A549 (cell line): ENCODE data around the gene PDP2. TPM values are rescaled to one million over a fixed set of nuclear protein-coding genes. Genes with fewer than 3 reads are reported as not detected.
A peak's percentile ranks its signal among the peaks of the same experiment; 100 is the strongest.

Source experiments
- ATAC-seq, 2 experiments: fragments of 200-7000 bp in 1 of 2; fragments of >200 bp in 1 of 2; cut with Nextera tagmentation in 1 of 2; cut with Tn5 transposase in 1 of 2; 3 replicates each; pipeline versions ENCODE4 v1.8.0 to v1.9.1; 2018 to 2020; ENCODE audit warnings: mild to moderate bottlenecking in 1 of 2, moderate library complexity in 1 of 2
- CTCF ChIA-PET: fragments of 300-600 bp; sonication (Branson Sonifier 250); formaldehyde crosslinking; extraction: SDS; loops from one replicate; lab custom pipeline; 2021; ENCODE audit warnings: antibody characterized with exemption, inconsistent platforms; lab: Yijun Ruan, JAX
- POLR2A ChIA-PET: fragments of 350-600 bp; formaldehyde crosslinking; extraction: SDS; loops from one replicate; lab custom pipeline; 2021; ENCODE audit warnings: antibody characterized with exemption, inconsistent platforms; lab: Yijun Ruan, JAX
- DNase-seq, 2 experiments: peaks; one replicate each; pipeline versions ENCODE4 v3.0.0 to v3.0.0-alpha.2; 2011 to 2016; ENCODE audit warnings: low read depth in 1 of 2, low spot score in 1 of 2
- FAIRE-seq: peaks from 2 replicates; lab custom pipeline; 2011; peaks lifted over from hg19 to GRCh38; lab: Jason Lieb, UNC
- H3K27ac ChIP-seq, 2 experiments: fragments of >200 bp; sonication (Bioruptor Twin); formaldehyde crosslinking; 3 replicates each; pipeline ENCODE4 v1.5.1; 2016 to 2017
- H3K4me1 ChIP-seq: fragments of >200 bp; sonication (Bioruptor Twin); formaldehyde crosslinking; 3 replicates; pipeline ENCODE4 v1.6.1; 2016
- H3K4me2 ChIP-seq: fragments of >200 bp; sonication (Bioruptor Twin); formaldehyde crosslinking; 3 replicates; pipeline ENCODE4 v1.6.1; 2016
- H3K4me3 ChIP-seq: fragments of >200 bp; sonication (Bioruptor Twin); formaldehyde crosslinking; 3 replicates; pipeline ENCODE4 v1.5.1; 2016
- H3K9me3 ChIP-seq: fragments of >200 bp; sonication (Bioruptor Twin); formaldehyde crosslinking; 3 replicates; pipeline ENCODE4 v1.6.1; 2016
- ATOH8 ChIP-seq: fragments of 250-450 bp; sonication (Bioruptor Pico); IDR thresholded peaks from 2 replicates; pipeline ENCODE4 v1.5.0; 2020; ENCODE audit warnings: low read depth, mild to moderate bottlenecking, moderate library complexity
- BHLHE40 ChIP-seq: IDR thresholded peaks from 2 replicates; pipeline ENCODE4 v1.6.1; 2012; ENCODE audit warnings: low read depth, low read length, inconsistent platforms
- CBX2 ChIP-seq: fragments of 200-600 bp; sonication (generic); IDR thresholded peaks from 2 replicates; pipeline ENCODE4 v1.6.1; 2016; ENCODE audit warnings: low read depth, mild to moderate bottlenecking, borderline replicate concordance
- CEBPB ChIP-seq, 2 experiments: fragments of >200 bp in 1 of 2; sonication (Bioruptor Twin) in 1 of 2; formaldehyde crosslinking in 1 of 2; IDR thresholded peaks; 2 replicates each; pipeline ENCODE4 v1.6.1; 2012 to 2016
- CHD2 ChIP-seq: fragments of 150-350 bp; IDR thresholded peaks from 2 replicates; pipeline ENCODE4 v1.6.1; 2014; ENCODE audit warnings: low read length; ENCODE audit not compliant: partially characterized antibody
- CHD4 ChIP-seq: fragments of 200-600 bp; sonication (generic); IDR thresholded peaks from 2 replicates; pipeline ENCODE4 v1.6.1; 2016; ENCODE audit warnings: antibody characterized with exemption, mild to moderate bottlenecking, borderline replicate concordance
- CTCF ChIP-seq: fragments of >200 bp; sonication (Bioruptor Twin); formaldehyde crosslinking; IDR thresholded peaks from 3 replicates; pipeline ENCODE4 v1.5.1; 2016
- EHF ChIP-seq: fragments of 250-450 bp; sonication (Bioruptor Pico); IDR thresholded peaks from 2 replicates; pipeline ENCODE4 v1.5.0; 2020; ENCODE audit warnings: mild to moderate bottlenecking
- ELK1 ChIP-seq: fragments of 150-350 bp; IDR thresholded peaks from 2 replicates; pipeline ENCODE4 v1.6.1; 2014; ENCODE audit warnings: low read depth, mild to moderate bottlenecking, low read length
- FOSL2 ChIP-seq, 2 experiments: fragments of 450-650 bp in 1 of 2; fragments of >200 bp in 1 of 2; sonication (Bioruptor Twin) in 1 of 2; formaldehyde crosslinking; IDR thresholded peaks; 2 replicates each; pipeline versions ENCODE4 v1.5.0 to v1.6.1; 2016 to 2020; ENCODE audit warnings: mild to moderate bottlenecking in 1 of 2, moderate library complexity in 1 of 2
- HES2 ChIP-seq: fragments of >200 bp; sonication (Bioruptor Twin); formaldehyde crosslinking; IDR thresholded peaks from 2 replicates; pipeline ENCODE4 v1.6.1; 2016
- HOXB5 ChIP-seq: fragments of 250-450 bp; sonication (Bioruptor Pico); IDR thresholded peaks from 2 replicates; pipeline ENCODE4 v1.5.0; 2020; ENCODE audit warnings: mild to moderate bottlenecking, moderate library complexity
- JUN ChIP-seq, 2 experiments: fragments of >200 bp; sonication (Bioruptor Twin); formaldehyde crosslinking; IDR thresholded peaks; 2 replicates in 1 of 2; 3 replicates in 1 of 2; pipeline ENCODE4 v1.6.1; 2016 to 2017
- KDM1A ChIP-seq: fragments of 200-600 bp; sonication (generic); IDR thresholded peaks from 2 replicates; pipeline ENCODE4 v1.6.1; 2016; ENCODE audit warnings: low read depth, mild to moderate bottlenecking
- KDM5A ChIP-seq: fragments of 200-600 bp; sonication (generic); IDR thresholded peaks from 2 replicates; pipeline ENCODE4 v1.6.1; 2016; ENCODE audit warnings: antibody characterized with exemption, mild to moderate bottlenecking
- MAZ ChIP-seq: fragments of 150-350 bp; IDR thresholded peaks from 2 replicates; pipeline ENCODE4 v1.6.1; 2014; ENCODE audit warnings: antibody characterized with exemption, low read depth, low read length, borderline replicate concordance
- MYC ChIP-seq: IDR thresholded peaks from 2 replicates; pipeline ENCODE4 v1.6.1; 2012; ENCODE audit warnings: mild to moderate bottlenecking, inconsistent platforms, low read length, improper control_type of control experiment, borderline replicate concordance
- NFE2L2 ChIP-seq: fragments of 150-350 bp; conservative IDR thresholded peaks from 2 replicates; pipeline ENCODE4 v1.6.1; 2014; ENCODE audit warnings: low read length
- NPAS2 ChIP-seq: fragments of 250-450 bp; sonication (Bioruptor Pico); IDR thresholded peaks from 2 replicates; pipeline ENCODE4 v1.8.0; 2022; ENCODE audit warnings: mild to moderate bottlenecking, moderate library complexity, borderline replicate concordance
- POLR2A ChIP-seq: IDR thresholded peaks from 2 replicates; pipeline ENCODE4 v1.6.1; 2012; ENCODE audit warnings: mild to moderate bottlenecking, low read length
- RARB ChIP-seq: fragments of 250-450 bp; sonication (Bioruptor Pico); IDR thresholded peaks from 2 replicates; pipeline ENCODE4 v1.8.0; 2021; ENCODE audit warnings: mild to moderate bottlenecking, moderate library complexity
- RCOR1 ChIP-seq: fragments of 150-350 bp; IDR thresholded peaks from 2 replicates; pipeline ENCODE4 v1.6.1; 2014; ENCODE audit warnings: antibody characterized with exemption, low read length, low read depth
- ZNF302 ChIP-seq: fragments of 250-450 bp; sonication (Bioruptor Pico); IDR thresholded peaks from 2 replicates; pipeline ENCODE4 v1.9.0; 2021; ENCODE audit warnings: inconsistent platforms, mild to moderate bottlenecking, moderate library complexity
- WGBS: methylation state at CpG from one replicate; pipeline ENCODE4 v1.1.6; 2017; ENCODE audit errors: missing lambda C conversion rate; 5-methylcytosine and 5-hydroxymethylcytosine counted together
- polyA plus RNA-seq, 4 experiments: library from polyadenylated mRNA; depleted of rRNA in 3 of 4; stranded (reverse); fragments of >200 nt; fragmentation: RNase III in 1 of 4; extraction: RNeasy Plus Mini Kit Qiagen cat#74134 plus additional on column Dnase treatment in 1 of 4; gene quantifications; 2 replicates in 3 of 4; 3 replicates in 1 of 4; pipeline ENCODE4 v1.2.3, GENCODE V29; 2011 to 2017

Gene PDP2
- polyA plus RNA-seq, 2 of the 4 experiments (the other 2 are of a cell fraction), result 10.0 to 10.5 TPM

GRCh38 chr16:66899310-66899944 is 19.1 kb downstream of the PDP2 start:
- Histone ChIP-seq H3K4me3 (no peak overlapping the region), H3K4me2 (peak overlapping the region; percentile 64), H3K27ac (peak overlapping the region; percentile 67 to 79; a peak in 5 of 6 replicates), H3K4me1 (peaks cover 27% of the 10 kb centered on the region), H3K9me3 (no peaks in the 10 kb centered on the region)
- WGBS, result 91% methylated on average over 5 of the region's 6 CpGs
- TF ChIP-seq RARB (CRISPR knock-in tag), result no peak
- no peak for TF ChIP-seq KDM5A
- TF ChIP-seq HES2, result no peak
- TF ChIP-seq CTCF, result no peak
- TF ChIP-seq EHF (CRISPR knock-in tag), result no peak
- no peak for TF ChIP-seq ATOH8
- TF ChIP-seq RCOR1, result no peak
- TF ChIP-seq CBX2, result no peak
- TF ChIP-seq MYC, result no peak
- TF ChIP-seq BHLHE40, result no peak
- TF ChIP-seq ZNF302, result no peak
- no peak for TF ChIP-seq FOSL2 (IDR thresholded peaks at IDR 0.05)
- no peak for TF ChIP-seq FOSL2 (CRISPR knock-in tag; IDR thresholded peaks at IDR 0.05)
- TF ChIP-seq CHD4, result 0 out of 2 replicates have a peak, but pooled peaks have one; percentile 10
- TF ChIP-seq HOXB5 (CRISPR knock-in tag), result no peak
- TF ChIP-seq CEBPB (IDR thresholded peaks at IDR 0.05), result peak; percentile 87 to 90
- FAIRE-seq (no peak), DNase-seq (no peak), ATAC-seq (0 out of 6 replicates have a peak, but pooled peaks of 1 of the 2 experiments have one; percentile 3)
- ChIA-PET CTCF (interaction anchor here (0.6 to 40.8 kb wide), 6 partner anchors 15 to 381 kb away, joined by 3 to 837 read pairs (median 4); partner anchors contain the start of genes CDH16 and RRAD), POLR2A (interaction anchor here (1.0 kb wide), 1 partner anchor 28 kb away, joined by 3 read pairs; no protein-coding TSS in a partner anchor)

- no peak for FAIRE-seq
- Histone ChIP-seq H3K27ac (peak overlapping the region; percentile 67 to 79), H3K9me3 (no peaks in the 10 kb centered on the region), H3K4me3 (no peak overlapping the region), H3K4me1 (peaks cover 28% of the 10 kb centered on the region), H3K4me2 (peak overlapping the region; percentile 64)
- DNase-seq, result peak; percentile 54 to 59
- ChIA-PET POLR2A (no interaction called here), CTCF (interaction anchor here (0.6 to 40.8 kb wide), 8 partner anchors 1 to 380 kb away, joined by 3 to 837 read pairs (median 4); partner anchors contain the start of genes CDH16, PDP2 and RRAD)
- WGBS, result 46% methylated on average over 7 of the region's 9 CpGs
- peak; percentile 32 to 42; a peak in 5 of 6 replicates for ATAC-seq
- TF ChIP-seq CHD2 (no peak), POLR2A (no peak), MYC (no peak), ELK1 (no peak), NPAS2 (no peak), NFE2L2 (no peak), JUN (IDR thresholded peaks at IDR 0.05) (no peak), MAZ (no peak), KDM1A (no peak), CTCF (no peak)
Measured at GRCh38 chr16:66899945-66900710, 19.8 kb downstream of the PDP2 start.
